Measurements from ENCODE around the gene PRKAG2. TPM values are rescaled to one million over a fixed set of nuclear protein-coding genes. Genes with fewer than 3 reads are reported as not detected.

Gene PRKAG2
- total RNA-seq, 1 donor from 2014 or later, result 21.1 TPM

DNA sequence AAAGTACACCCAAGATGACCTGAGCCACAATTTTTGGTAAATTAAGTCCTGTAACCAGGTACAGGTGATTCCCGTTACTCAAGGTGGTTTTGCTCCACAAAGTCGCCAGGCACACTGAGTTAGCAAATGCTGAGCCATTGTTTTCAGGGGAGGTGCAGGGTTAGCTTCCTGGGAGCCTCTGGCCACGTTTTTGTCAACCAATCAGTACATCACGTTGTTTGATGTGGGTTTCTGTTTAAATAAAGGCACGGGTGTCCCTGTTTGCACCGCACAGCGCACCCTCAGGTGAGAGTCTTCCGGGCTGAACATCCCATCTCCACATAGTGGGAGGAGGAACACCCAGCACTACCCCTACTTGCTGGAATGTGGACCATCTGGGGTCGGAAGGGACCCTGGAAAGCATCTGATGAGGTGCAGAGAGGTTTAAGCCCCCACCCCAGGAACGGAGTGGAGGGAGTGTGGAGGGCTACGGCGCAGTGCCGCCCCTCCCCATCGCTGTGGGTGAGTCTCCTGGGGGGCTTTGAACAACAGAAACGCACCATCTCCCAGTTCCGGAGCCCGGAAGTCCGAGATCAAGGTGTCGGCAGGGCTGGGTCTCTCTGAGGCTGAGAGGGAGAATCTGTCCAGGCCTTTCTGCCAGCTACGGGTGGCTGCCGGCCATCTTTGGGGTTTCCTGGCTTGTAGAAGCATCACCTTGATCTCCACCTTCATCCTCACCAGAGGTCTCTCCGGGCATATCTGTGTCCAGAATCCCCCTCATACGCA, 42.5 kb downstream of the PRKAG2 start:
- no peaks in the 10 kb centered on the region for H3K36me3 ChIP-seq (ENCODE audit: control insufficient read depth, insufficient read depth, low read length)
- no peaks in the 10 kb centered on the region for H3K27me3 ChIP-seq (ENCODE audit: control insufficient read depth, insufficient read depth, low read length)
- DNase-seq (ENCODE audit: low read depth), result no peak
- TF ChIP-seq, protein P1, sequence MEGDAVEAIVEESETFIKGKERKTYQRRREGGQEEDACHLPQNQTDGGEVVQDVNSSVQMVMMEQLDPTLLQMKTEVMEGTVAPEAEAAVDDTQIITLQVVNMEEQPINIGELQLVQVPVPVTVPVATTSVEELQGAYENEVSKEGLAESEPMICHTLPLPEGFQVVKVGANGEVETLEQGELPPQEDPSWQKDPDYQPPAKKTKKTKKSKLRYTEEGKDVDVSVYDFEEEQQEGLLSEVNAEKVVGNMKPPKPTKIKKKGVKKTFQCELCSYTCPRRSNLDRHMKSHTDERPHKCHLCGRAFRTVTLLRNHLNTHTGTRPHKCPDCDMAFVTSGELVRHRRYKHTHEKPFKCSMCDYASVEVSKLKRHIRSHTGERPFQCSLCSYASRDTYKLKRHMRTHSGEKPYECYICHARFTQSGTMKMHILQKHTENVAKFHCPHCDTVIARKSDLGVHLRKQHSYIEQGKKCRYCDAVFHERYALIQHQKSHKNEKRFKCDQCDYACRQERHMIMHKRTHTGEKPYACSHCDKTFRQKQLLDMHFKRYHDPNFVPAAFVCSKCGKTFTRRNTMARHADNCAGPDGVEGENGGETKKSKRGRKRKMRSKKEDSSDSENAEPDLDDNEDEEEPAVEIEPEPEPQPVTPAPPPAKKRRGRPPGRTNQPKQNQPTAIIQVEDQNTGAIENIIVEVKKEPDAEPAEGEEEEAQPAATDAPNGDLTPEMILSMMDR (IDR thresholded peaks at IDR 0.05; ENCODE audit: insufficient read depth, low read length, poor library complexity, severe bottlenecking), result no peak
- H3K4me3 ChIP-seq (ENCODE audit: low read depth, low read length), result no peak overlapping the region

DNA sequence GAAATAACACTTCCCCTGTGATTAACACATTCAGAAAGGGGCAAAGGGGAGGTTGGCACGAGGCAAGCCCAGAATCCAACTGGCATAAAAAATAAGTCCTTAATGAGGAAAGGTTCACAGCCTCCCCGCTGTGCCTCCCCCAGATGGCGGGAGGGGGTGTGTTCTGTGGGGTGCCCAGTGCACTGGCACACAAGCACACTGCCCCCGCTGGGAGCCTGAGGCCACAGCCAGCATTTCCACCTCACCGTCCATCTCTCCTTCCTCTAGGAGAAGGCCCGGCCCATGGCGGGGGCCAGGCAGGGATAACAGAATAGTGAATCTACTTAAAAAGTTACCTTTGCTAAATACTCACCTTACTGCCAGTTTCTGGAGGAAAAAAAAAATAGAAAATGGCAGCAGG, 43.2 kb downstream of the PRKAG2 start:
- no peak overlapping the region for H3K4me3 ChIP-seq (ENCODE audit: low read depth, low read length)
- TF ChIP-seq, protein P1 (IDR thresholded peaks at IDR 0.05; ENCODE audit: insufficient read depth, low read length, poor library complexity, severe bottlenecking), result no peak

DNA sequence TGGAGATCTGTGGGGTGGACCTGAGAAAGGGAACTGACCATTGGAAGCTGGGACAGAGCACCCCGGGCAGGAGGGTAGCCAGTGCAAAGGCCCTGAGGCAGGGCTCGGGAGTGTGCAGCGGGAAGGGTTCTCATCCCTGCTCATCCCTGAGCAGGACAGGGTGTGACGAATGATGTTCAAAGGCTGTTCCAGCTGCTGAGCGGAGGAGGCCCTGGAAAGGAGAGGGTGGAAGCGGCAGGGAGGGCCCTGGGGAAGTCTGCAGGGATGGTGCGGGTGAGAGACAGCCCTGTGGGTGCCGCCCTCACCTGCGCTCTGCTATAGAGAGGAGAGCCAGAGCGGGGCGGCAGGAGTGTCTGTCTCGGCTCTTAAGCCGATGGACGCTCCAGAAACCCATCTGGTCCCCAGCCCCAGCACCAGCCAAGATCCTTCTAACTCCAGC, 43.7 kb downstream of the PRKAG2 start:
- no peaks in the 10 kb centered on the region for H3K27me3 ChIP-seq (ENCODE audit: control insufficient read depth, insufficient read depth, low read length)
- TF ChIP-seq, protein P1 (IDR thresholded peaks at IDR 0.05; ENCODE audit: insufficient read depth, low read length, poor library complexity, severe bottlenecking), result no peak
- no peak overlapping the region for H3K4me3 ChIP-seq (ENCODE audit: low read depth, low read length)
- DNase-seq (ENCODE audit: low read depth), result no peak
- H3K36me3 ChIP-seq (ENCODE audit: control insufficient read depth, insufficient read depth, low read length), result no peaks in the 10 kb centered on the region

More for the DNA sequence above, 43.2 kb downstream of the PRKAG2 start:
- H3K27me3 ChIP-seq (ENCODE audit: control insufficient read depth, insufficient read depth, low read length), result no peaks in the 10 kb centered on the region
- H3K36me3 ChIP-seq (ENCODE audit: control insufficient read depth, insufficient read depth, low read length), result no peaks in the 10 kb centered on the region
- DNase-seq (ENCODE audit: low read depth), result no peak

DNA sequence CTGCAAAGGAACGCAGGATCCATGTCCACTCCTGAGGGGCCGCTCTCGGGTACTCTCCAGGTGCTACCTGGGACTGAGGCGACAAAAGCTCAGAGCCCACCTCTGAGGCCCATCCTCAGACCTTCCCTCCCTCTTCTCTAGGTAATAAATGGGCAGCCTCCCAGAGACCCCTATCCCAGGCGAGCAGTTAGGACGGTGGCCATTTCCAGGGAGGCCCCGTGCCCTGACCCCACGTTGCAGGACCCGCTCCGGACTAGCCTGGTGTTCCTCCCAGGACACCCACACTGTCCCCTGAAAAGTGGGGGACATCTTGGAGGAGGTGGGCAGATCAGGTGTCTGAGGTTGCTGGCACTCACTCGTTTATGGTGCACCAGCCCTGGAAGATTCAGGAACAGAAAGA, 44.3 kb downstream of the PRKAG2 start:
- Histone ChIP-seq H3K36me3 (ENCODE audit: control insufficient read depth, insufficient read depth, low read length) (no peaks in the 10 kb centered on the region), H3K4me3 (ENCODE audit: low read depth, low read length) (no peak overlapping the region), H3K27me3 (ENCODE audit: control insufficient read depth, insufficient read depth, low read length) (no peaks in the 10 kb centered on the region)
- TF ChIP-seq, protein P1 (IDR thresholded peaks at IDR 0.05; ENCODE audit: insufficient read depth, low read length, poor library complexity, severe bottlenecking), result no peak
- DNase-seq (ENCODE audit: low read depth), result no peak

DNA sequence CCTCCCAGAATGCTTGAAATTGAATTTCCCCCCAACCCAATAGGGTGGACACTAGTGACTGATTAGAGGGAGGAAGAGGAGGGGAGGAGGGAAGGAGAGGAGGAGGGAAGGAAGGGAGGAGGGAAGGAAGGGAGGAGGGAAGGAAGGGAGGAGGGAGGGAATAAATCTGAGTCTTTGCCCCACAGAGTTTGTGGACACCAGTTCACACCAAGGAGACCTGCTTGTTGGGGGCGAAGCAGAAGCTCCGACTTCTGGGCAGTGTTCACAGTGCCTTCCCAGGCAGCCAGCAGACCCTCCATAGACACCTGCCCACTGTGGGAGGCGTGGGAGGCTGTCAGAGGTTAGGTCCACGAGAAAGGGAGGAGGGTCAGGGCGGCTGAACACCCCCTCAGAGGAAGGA, 44.8 kb downstream of the PRKAG2 start:
- Histone ChIP-seq H3K4me3 (ENCODE audit: low read depth, low read length) (no peak overlapping the region), H3K27me3 (ENCODE audit: control insufficient read depth, insufficient read depth, low read length) (no peaks in the 10 kb centered on the region), H3K36me3 (ENCODE audit: control insufficient read depth, insufficient read depth, low read length) (no peaks in the 10 kb centered on the region)
- no peak for DNase-seq (ENCODE audit: low read depth)
- TF ChIP-seq, protein P1 (IDR thresholded peaks at IDR 0.05; ENCODE audit: insufficient read depth, low read length, poor library complexity, severe bottlenecking), result no peak

DNA sequence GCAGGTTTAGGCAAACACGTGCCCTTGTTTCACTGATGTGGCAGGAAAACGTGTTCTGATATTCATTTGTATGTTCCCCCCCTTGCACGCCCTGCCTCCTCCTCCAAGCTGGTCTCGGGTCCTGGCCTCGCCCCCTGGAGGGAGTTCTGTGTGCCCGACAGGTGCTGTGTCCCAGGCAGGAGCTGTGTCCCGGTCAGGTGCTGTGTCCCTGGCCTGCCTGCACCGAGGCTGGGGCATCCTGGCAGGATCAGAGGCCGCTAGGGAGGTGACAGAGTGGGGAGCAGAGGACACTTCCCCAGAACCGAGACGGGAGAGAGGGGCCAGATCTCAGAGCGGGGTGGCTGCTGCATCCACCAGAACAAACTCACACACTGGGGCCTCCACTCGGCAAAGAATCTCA, 45.3 kb downstream of the PRKAG2 start:
- H3K4me3 ChIP-seq (ENCODE audit: low read depth, low read length), result no peak overlapping the region
- H3K36me3 ChIP-seq (ENCODE audit: control insufficient read depth, insufficient read depth, low read length), result no peaks in the 10 kb centered on the region
- no peaks in the 10 kb centered on the region for H3K27me3 ChIP-seq (ENCODE audit: control insufficient read depth, insufficient read depth, low read length)
- TF ChIP-seq, protein P1 (IDR thresholded peaks at IDR 0.05; ENCODE audit: insufficient read depth, low read length, poor library complexity, severe bottlenecking), result no peak
- no peak for DNase-seq (ENCODE audit: low read depth)
